ENCODE results near the gene NT5C3A. TPM values are rescaled to one million over a fixed set of nuclear protein-coding genes. Genes with fewer than 3 reads are reported as not detected.
"Not testable (repeated sequence)": the region's sequence is repeated elsewhere in the genome, so short reads cannot be mapped to it uniquely, and the experiment has no call there.

NT5C3A gene
- polyA plus RNA-seq (ENCODE audit: insufficient read length in 3 of 3) = 10 to 100 TPM; 27.6 to 42.9 (median 37.3) TPM
- long read RNA-seq, donor 1, transcript NT5C3A-204 (10 exons, 1,759 nt) = minor isoform, 6 of 18 reads
- long read RNA-seq, donor 1, transcript NT5C3A-201 (9 exons, 1,704 nt) = major isoform, 8 of 18 reads
- long read RNA-seq, donor 1, partial matches to known transcripts = 0 of 18 reads
- long read RNA-seq, donor 1, other reads (novel, unspliced or antisense) = 0 of 18 reads
- long read RNA-seq, donor 2, transcript NT5C3A-204 (10 exons, 1,759 nt) = minor isoform, 7 of 25 reads
- long read RNA-seq, donor 2, transcript NT5C3A-201 (9 exons, 1,704 nt) = major isoform, 13 of 25 reads
- long read RNA-seq, donor 2, partial matches to known transcripts = 0 of 25 reads
- long read RNA-seq, donor 2, other reads (novel, unspliced or antisense) = 0 of 25 reads
- long read RNA-seq, donor 3, transcript NT5C3A-201 (9 exons, 1,704 nt) = major isoform, 6 of 17 reads
- long read RNA-seq, donor 3, transcript NT5C3A-204 (10 exons, 1,759 nt) = major isoform, 6 of 17 reads
- long read RNA-seq, donor 3, partial matches to known transcripts = 0 of 17 reads
- long read RNA-seq, donor 3, other reads (novel, unspliced or antisense) = 0 of 17 reads
- long read RNA-seq, donor 4, transcript NT5C3A-204 (10 exons, 1,759 nt) = major isoform, 9 of 15 reads
- long read RNA-seq, donor 4, partial matches to known transcripts = 0 of 15 reads
- long read RNA-seq, donor 4, other reads (novel, unspliced or antisense) = 0 of 15 reads
- long read RNA-seq, donor 5, transcript NT5C3A-201 (9 exons, 1,704 nt) = minor isoform, 5 of 16 reads
- long read RNA-seq, donor 5, transcript NT5C3A-204 (10 exons, 1,759 nt) = major isoform, 9 of 16 reads
- long read RNA-seq, donor 5, partial matches to known transcripts = 0 of 16 reads
- long read RNA-seq, donor 5, other reads (novel, unspliced or antisense) = 0 of 16 reads
- long read RNA-seq, donor 6, transcript NT5C3A-201 (9 exons, 1,704 nt) = minor isoform, 8 of 21 reads
- long read RNA-seq, donor 6, transcript NT5C3A-204 (10 exons, 1,759 nt) = major isoform, 11 of 21 reads
- long read RNA-seq, donor 6, partial matches to known transcripts = 0 of 21 reads
- long read RNA-seq, donor 6, other reads (novel, unspliced or antisense) = 0 of 21 reads
- long read RNA-seq, donor 7, transcript NT5C3A-201 (9 exons, 1,704 nt) = major isoform, 8 of 13 reads
- long read RNA-seq, donor 7, partial matches to known transcripts = 0 of 13 reads
- long read RNA-seq, donor 7, other reads (novel, unspliced or antisense) = 0 of 13 reads
- long read RNA-seq, donor 8, partial matches to known transcripts = 0 of 6 reads
- long read RNA-seq, donor 8, other reads (novel, unspliced or antisense) = 0 of 6 reads
- long read RNA-seq, donor 9, transcript NT5C3A-204 (10 exons, 1,759 nt) = major isoform, 15 of 25 reads
- long read RNA-seq, donor 9, transcript NT5C3A-201 (9 exons, 1,704 nt) = minor isoform, 5 of 25 reads
- long read RNA-seq, donor 9, partial matches to known transcripts = 0 of 25 reads
- long read RNA-seq, donor 9, other reads (novel, unspliced or antisense) = 0 of 25 reads
- long read RNA-seq, donor 10, transcript NT5C3A-201 (9 exons, 1,704 nt) = minor isoform, 7 of 19 reads
- long read RNA-seq, donor 10, transcript NT5C3A-204 (10 exons, 1,759 nt) = major isoform, 8 of 19 reads
- long read RNA-seq, donor 10, partial matches to known transcripts = 0 of 19 reads
- long read RNA-seq, donor 10, other reads (novel, unspliced or antisense) = 0 of 19 reads
- long read RNA-seq, donor 11, partial matches to known transcripts = 9 of 21 reads
- long read RNA-seq, donor 11, other reads (novel, unspliced or antisense) = 0 of 21 reads
- long read RNA-seq, donor 12, transcript NT5C3A-211 (2 exons, 369 nt) = minor isoform, 6 of 21 reads
- long read RNA-seq, donor 12, transcript NT5C3A-204 (10 exons, 1,759 nt) = minor isoform, 6 of 21 reads
- long read RNA-seq, donor 12, transcript NT5C3A-201 (9 exons, 1,704 nt) = major isoform, 8 of 21 reads
- long read RNA-seq, donor 12, partial matches to known transcripts = 0 of 21 reads
- long read RNA-seq, donor 12, other reads (novel, unspliced or antisense) = 0 of 21 reads
- long read RNA-seq, donor 13, transcript NT5C3A-211 (2 exons, 369 nt) = minor isoform, 7 of 20 reads
- long read RNA-seq, donor 13, transcript NT5C3A-204 (10 exons, 1,759 nt) = major isoform, 8 of 20 reads
- long read RNA-seq, donor 13, partial matches to known transcripts = 0 of 20 reads
- long read RNA-seq, donor 13, other reads (novel, unspliced or antisense) = 0 of 20 reads
- long read RNA-seq, donor 14, transcript NT5C3A-201 (9 exons, 1,704 nt) = major isoform, 14 of 20 reads
- long read RNA-seq, donor 14, partial matches to known transcripts = 0 of 20 reads
- long read RNA-seq, donor 14, other reads (novel, unspliced or antisense) = 0 of 20 reads
- long read RNA-seq, donor 15, transcript NT5C3A-201 (9 exons, 1,704 nt) = major isoform, 11 of 29 reads
- long read RNA-seq, donor 15, transcript NT5C3A-204 (10 exons, 1,759 nt) = minor isoform, 6 of 29 reads
- long read RNA-seq, donor 15, transcript NT5C3A-215 (10 exons, 1,542 nt) = minor isoform, 5 of 29 reads
- long read RNA-seq, donor 15, transcript NT5C3A-211 (2 exons, 369 nt) = minor isoform, 6 of 29 reads
- long read RNA-seq, donor 15, partial matches to known transcripts = 0 of 29 reads
- long read RNA-seq, donor 15, other reads (novel, unspliced or antisense) = 0 of 29 reads
- long read RNA-seq, donor 16, transcript NT5C3A-201 (9 exons, 1,704 nt) = minor isoform, 5 of 16 reads
- long read RNA-seq, donor 16, transcript NT5C3A-204 (10 exons, 1,759 nt) = major isoform, 9 of 16 reads
- long read RNA-seq, donor 16, partial matches to known transcripts = 0 of 16 reads
- long read RNA-seq, donor 16, other reads (novel, unspliced or antisense) = 0 of 16 reads

GRCh38 chr7:33062023-33062781 is at the start of gene NT5C3A:
NT5C3A (minus strand) TSS chr7:33062776; CDS start chr7:33062705, 71 bp downstream.
- DNase-seq = peak; percentile 35

- no peak for DNase-seq
Measured at GRCh38 chr7:33111614-33112013, 49.0 kb upstream of the NT5C3A start.

- peak; percentile 7 for DNase-seq
Measured at GRCh38 chr7:33109758-33110238, 47.2 kb upstream of the NT5C3A start.

- DNase-seq = peak; percentile 77
Measured at GRCh38 chr7:33109005-33109757, 46.6 kb upstream of the NT5C3A start, which contains the start of gene RP9. RP9 (minus strand) TSS chr7:33109404; CDS start chr7:33109372, 32 bp downstream.

- DNase-seq = peak; percentile 17
Measured at GRCh38 chr7:33108554-33109004, 46.0 kb upstream of the NT5C3A start.

GRCh38 chr7:33107136-33108066 is 44.8 kb upstream of the NT5C3A start:
- DNase-seq = peak; percentile 38

- DNase-seq = no peak
Measured at GRCh38 chr7:33101906-33102305, 39.3 kb upstream of the NT5C3A start.

- DNase-seq = no peak
Measured at GRCh38 chr7:33100770-33101169, 38.2 kb upstream of the NT5C3A start.

- no peak for DNase-seq
Measured at GRCh38 chr7:33099154-33099940, 36.8 kb upstream of the NT5C3A start.

GRCh38 chr7:33094745-33095275 is 32.2 kb upstream of the NT5C3A start:
- DNase-seq = not testable (repeated sequence)

GRCh38 chr7:33093266-33093665 is 30.7 kb upstream of the NT5C3A start:
- DNase-seq = no peak

GRCh38 chr7:33091641-33092191 is 29.1 kb upstream of the NT5C3A start:
- DNase-seq = no peak

GRCh38 chr7:33091111-33091531 is 28.5 kb upstream of the NT5C3A start:
- DNase-seq = no peak

- DNase-seq = no peak
Measured at GRCh38 chr7:33089142-33089541, 26.6 kb upstream of the NT5C3A start.
